Fibroblast of lung (primary cell): Measurements from ENCODE around the gene LAMB3.

Experiments
- CTCF ChIP-seq, 2 donors: IDR thresholded peaks in 1 of 2; conservative IDR thresholded peaks in 1 of 2; 1 replicate in 1 of 2; 2 replicates in 1 of 2; pipeline ENCODE4 v1.5.1; 2011 to 2012; ENCODE audit warnings: low read length in 2 of 2, control low read depth in 1 of 2, inconsistent platforms in 1 of 2, low read depth in 1 of 2, mild to moderate bottlenecking in 1 of 2
- EZH2 ChIP-seq: IDR thresholded peaks from 2 replicates; pipeline ENCODE4 v1.5.1; 2012; ENCODE audit warnings: low read length, control low read depth, mild to moderate bottlenecking; ENCODE audit errors: missing control alignments

- no peak for TF ChIP-seq CTCF (conservative IDR thresholded peaks at IDR 0.05 in 1 of 2, IDR thresholded peaks at IDR 0.05 in 1 of 2; ENCODE audit: low read depth in 1 of 2, low read length in 2 of 2)
- TF ChIP-seq EZH2 = no peak
Observed at GRCh38 chr1:209612646-209613399, 39.4 kb downstream of the LAMB3 start.
